ENCODE data around the gene HOXB4.

The HOXB4 gene

GRCh38 chr17:48615047-48615962 is 37.2 kb upstream of the HOXB4 start, which contains the start of gene HOXB8:
TSS of gene HOXB8 (minus strand) at chr17:48615292. CDS start at chr17:48614704, 588 bp downstream.
- no peak for DNase-seq (ENCODE audit: low read depth in 2 of 2)

DNA sequence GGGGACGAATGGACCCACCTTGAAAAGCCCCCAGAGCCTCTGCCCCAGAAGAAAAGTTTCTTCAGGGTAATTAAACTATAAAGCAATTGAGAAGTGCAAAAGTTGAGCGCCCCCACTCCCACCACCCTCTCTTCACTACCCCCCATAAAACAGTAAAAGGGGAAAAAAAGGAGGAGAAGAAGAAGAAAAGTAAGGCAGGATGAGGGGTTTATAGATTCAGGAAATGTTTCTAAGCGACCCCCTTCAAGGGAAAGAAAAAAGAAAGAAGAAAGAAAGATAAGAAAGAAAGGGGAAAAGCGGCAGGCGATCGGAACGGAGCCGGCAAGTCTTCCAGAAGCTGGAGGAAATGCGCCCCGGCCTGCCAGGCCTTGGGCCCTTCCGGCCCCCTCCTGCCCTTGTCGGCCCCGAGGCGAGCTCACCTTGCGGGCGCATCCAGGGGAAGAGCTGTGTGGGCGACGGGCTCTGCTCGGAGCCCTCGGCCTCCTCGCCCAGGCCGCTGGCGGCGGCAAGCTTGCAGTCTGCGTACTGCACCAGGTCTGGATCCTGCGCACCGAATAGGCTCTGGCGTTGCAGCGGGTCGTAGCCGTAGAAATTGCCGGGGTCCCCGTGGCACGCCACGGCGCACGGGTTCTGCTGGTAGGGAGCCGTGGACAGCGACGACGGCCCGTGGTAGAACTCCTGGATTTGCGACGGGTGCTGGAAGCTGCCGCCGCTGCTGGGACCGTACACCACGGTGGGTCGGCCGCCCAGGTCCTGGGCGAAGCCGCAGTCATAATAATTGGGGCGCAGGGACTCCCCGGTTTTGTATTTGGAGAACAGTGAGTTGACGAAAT is 35.9 kb upstream of the HOXB4 start:
- no peak for DNase-seq (ENCODE audit: low read depth in 2 of 2)

- DNase-seq (ENCODE audit: low read depth in 2 of 2), result no peak
Measured at GRCh38 chr17:48612854-48613691, 34.9 kb upstream of the HOXB4 start.

GRCh38 chr17:48612456-48612853 is 34.3 kb upstream of the HOXB4 start:
- no peak for DNase-seq (ENCODE audit: low read depth in 2 of 2)

DNA sequence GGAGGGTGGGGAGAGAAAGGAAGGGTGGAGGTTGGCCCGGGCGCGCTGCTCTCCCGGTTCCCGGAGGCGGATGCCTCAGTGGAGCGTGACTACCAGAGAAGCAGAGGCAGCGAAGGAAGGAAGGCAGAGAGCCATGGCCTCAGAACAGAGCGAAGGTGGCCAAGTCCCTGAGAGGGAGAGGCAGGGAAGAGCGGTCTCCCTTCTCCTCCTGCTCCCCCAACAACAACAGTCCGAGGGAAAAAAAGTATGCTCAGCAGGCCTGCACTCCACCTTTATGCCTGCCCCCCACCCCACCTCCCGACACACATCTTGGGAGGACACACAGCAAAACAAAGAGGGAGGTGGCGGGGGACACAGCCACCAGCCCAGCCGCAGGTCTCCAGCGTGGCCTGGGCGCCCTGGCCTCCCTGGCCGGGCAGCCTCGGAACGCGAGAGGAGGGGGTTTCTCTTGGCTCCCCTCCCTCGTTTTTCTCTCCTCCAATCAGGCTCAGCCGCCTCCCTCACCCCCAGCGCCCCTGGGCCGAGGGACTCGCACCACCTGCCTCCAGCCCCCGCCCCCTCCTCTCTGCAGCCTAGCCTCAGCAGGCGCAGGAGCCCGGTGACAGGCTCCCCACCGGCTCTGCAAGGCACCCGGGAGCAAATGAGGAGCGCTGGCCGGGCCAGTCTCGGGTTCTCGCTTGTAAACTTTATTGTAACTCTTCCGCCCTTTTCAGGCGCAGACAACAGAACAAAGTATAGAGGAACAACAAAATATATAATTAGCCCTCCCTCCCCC is 33.7 kb upstream of the HOXB4 start:
- no peak for DNase-seq (ENCODE audit: low read depth in 2 of 2)

GRCh38 chr17:48611213-48611612 is 33.1 kb upstream of the HOXB4 start:
- no peak for DNase-seq (ENCODE audit: low read depth in 2 of 2)

DNA sequence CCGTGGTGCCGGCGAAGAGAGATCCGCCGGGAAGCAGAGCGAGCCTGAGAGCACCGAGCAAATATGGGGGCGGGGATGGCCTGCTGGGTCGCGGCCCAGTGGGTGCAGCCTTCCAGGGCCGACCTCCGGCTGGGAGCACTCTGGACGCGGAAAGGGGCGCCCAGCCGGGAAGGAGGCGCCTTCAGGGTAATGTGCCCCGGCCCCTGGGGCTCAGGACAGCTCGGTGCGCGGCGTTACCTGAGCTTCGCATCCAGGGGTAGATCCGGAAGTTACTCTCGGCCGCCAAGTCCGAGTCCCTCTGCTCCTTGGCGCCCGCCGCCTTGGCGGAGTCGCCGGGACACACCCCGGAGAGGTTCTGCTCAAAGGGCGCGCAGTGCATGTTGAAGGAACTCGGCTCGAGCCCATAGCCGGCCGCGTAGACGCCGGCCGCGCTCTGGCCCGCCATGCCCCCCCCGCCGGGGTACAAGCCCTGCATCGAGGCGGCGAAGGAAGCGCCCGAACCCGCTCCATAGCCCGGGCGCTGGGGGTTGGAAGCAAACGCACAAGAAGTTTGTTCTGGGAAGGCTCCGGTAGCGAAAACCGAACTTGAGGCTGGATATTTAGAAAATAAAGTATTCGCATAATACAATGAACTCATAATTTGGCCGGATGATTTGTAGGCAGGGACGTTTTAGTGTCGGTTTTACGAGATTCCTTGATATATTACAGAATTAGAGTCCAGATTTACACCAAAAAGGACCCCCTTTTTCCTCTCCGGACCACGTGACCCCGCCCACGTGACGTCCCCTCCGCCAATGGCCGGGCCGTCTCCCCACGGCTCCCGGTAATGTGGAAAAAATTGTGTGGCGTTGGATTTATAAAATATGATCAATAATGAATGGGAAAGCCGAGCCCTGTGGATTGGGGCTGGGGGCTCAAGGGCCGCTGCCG is 32.4 kb upstream of the HOXB4 start, which contains the start of gene HOXB7:
Gene HOXB7, minus strand, starts transcription at position 736 of the 930 bp plus-strand sequence. Its CDS starts 99 bp downstream, at position 637.
- DNase-seq (ENCODE audit: low read depth in 2 of 2), result no peak

DNA sequence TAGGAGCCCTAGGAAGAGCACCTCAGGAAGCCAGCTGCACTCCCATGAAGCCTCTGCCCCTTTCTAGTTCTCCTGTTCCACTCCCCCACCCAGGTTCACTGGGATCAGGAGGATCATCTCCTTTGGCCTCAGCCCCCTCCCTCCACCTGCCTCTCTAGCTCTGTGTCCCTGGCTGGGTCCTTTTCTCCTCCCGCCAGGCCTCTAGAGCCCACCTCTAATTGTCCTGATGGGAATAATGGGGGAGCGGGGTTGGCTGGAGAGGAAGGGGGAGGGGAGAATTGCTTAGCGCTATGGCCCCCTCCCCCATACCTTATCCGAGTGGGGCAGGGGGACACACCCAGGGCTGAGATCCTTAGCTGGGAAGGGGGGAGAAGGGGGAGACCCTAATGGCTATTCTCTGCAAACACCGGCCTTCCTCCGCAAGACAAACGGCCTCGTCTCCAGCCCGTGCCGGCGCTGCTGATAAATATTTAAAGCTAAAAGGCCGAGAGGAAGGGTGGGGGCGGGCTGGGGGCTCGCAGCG is 31.7 kb upstream of the HOXB4 start:
- DNase-seq (ENCODE audit: low read depth in 2 of 2), result no peak

- DNase-seq (ENCODE audit: low read depth in 2 of 2), result no peak
Measured at GRCh38 chr17:48609033-48609432, 30.9 kb upstream of the HOXB4 start.

GRCh38 chr17:48608494-48608834 is 30.3 kb upstream of the HOXB4 start:
- DNase-seq (ENCODE audit: low read depth in 2 of 2), result no peak

DNA sequence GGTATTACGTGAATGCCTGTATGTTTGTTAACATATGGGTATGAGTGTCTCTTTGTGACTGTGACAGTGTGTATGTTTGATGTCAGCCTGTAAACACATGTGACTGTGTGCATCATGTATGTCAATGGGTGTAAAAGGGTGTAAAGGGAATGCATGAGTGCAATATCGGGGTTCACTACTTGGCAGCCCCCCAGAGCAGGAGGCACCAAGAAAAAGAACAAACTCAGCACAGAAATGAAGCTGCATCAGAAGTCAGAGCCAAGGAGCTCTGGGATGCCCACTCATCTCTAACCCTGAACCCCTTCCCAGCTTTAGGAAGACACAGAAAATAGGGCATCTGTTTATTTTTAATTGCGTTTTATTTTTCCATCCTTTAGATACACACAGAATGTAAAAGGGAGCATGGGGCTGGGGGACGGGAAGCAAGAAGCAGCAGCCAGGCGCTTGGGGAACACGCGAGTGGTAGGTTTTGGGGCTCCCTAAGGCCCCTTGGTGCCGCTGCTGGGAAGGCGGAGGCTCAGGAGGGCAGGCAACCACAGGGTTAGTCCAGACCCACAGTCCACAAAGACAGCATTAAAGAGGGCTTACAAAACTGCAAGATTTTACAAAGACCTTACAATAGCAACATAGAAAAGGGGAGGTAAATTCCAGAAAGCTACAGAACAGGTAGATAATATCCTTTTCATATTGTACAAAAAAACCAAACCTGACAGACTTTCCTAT is 28.9 kb upstream of the HOXB4 start:
- DNase-seq (ENCODE audit: low read depth in 2 of 2), result no peak

DNA sequence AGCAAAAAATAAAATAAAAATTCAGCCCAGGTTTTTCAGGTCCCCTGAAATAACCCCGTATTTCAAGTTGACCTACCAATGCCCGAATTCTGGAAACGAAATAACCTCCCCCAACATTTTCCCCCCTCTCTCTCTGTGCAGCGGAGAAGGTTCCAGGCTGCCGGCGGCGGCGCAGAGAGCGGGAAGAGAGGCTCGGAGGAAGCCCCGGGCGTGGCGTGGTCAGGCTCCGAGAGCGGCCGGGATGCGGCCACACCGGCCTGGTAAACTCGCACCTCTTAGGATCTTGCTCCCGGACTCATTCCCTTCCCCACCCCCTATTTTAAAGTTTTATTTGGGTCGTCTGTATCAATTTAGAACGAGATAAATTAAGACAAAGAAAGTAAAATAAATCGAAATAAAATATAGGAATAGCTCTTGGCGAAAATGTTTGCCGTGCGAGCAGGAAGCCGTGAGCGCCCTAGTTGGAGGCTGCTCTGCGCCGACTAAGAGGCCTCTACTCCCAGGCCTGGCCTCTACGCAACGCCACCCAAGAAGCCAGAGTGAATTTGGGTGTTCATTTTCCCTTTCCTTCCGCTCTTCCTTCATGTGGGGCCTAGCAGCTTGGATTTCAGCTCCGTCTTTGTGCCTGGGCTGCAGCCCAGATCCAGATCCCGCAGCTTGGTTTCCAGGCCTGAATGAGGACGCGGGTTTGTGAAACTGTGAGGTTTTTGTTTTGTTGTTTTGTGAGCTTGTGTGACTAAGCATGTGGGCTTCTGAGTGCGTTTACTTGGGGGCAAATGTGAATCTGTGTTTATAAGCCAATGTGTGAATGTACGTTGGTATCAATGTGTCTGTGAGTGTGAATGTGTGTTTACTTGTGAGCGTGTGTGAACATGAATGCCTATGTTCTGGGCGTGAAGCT is 28.1 kb upstream of the HOXB4 start:
- no peak for DNase-seq (ENCODE audit: low read depth in 2 of 2)

DNA sequence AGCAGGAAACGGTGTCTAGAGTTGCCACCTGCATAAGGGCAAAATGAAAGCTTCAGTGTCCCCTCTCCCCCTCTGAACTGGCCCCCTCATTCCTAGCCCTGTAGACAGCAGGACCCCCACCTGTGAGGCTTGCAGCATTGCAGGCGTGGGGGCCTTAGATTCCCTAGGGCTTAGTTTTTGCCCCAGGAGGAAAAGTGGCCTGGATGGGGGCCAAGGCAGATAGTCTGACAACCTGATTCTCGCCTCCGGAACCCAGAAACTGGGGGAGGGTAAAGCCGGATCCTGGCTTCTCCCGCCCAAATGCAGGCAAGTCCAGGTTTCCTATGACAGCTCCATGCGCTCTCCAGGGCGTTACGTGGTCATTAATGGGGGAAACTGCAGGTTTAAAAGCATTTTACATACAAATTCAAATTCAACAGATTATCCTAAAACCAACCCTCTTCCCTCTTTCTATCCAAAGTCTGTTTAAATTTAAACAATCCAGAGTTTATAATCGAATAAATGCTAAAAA is 27.3 kb upstream of the HOXB4 start:
- DNase-seq (ENCODE audit: low read depth in 2 of 2), result no peak

DNA sequence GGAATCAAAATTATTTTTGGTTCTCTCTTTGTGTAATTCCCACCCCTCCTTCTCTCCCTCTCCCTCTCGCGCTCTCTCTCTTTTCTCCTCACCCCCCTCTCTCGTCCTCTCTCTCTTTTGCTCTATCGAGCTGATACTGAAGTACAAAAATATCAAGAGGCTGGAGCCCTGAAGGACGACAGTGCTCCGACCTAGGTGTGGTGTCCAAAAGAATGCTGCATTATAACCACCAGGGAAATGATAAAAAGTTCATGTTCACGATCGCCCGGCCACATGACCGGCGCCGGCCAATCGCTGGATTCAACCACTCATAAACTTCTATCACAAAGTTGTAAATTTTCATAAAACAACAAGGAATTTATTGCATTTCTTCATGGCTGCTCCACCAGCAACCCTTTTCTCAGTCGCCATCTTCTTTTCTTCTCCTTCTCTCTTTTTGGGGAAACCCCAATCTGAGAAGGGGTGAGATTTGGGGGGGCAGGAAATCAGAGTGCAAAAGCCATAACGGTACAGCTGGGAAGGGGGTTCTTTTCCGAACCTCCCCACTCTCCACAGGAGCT is 26.7 kb upstream of the HOXB4 start, which contains the start of gene HOXB6:
Gene HOXB6, minus strand, starts transcription at position 217 of the 560 bp plus-strand sequence. CDS start 6,836 bp downstream, outside the sequence.
- DNase-seq (ENCODE audit: low read depth in 2 of 2), result no peak

GRCh38 chr17:48603959-48604769 is 26.0 kb upstream of the HOXB4 start:
- DNase-seq (ENCODE audit: low read depth in 2 of 2), result no peak
